ENCODE measurements around the gene NEU2. TPM values are rescaled to one million over a fixed set of nuclear protein-coding genes. Genes with fewer than 3 reads are reported as not detected.

Gene NEU2
- total and polyA plus RNA-seq, 2 of the 13 experiments (the other 11 are each of a cell fraction or from before 2014, with no cell fraction given) = not detected

DNA sequence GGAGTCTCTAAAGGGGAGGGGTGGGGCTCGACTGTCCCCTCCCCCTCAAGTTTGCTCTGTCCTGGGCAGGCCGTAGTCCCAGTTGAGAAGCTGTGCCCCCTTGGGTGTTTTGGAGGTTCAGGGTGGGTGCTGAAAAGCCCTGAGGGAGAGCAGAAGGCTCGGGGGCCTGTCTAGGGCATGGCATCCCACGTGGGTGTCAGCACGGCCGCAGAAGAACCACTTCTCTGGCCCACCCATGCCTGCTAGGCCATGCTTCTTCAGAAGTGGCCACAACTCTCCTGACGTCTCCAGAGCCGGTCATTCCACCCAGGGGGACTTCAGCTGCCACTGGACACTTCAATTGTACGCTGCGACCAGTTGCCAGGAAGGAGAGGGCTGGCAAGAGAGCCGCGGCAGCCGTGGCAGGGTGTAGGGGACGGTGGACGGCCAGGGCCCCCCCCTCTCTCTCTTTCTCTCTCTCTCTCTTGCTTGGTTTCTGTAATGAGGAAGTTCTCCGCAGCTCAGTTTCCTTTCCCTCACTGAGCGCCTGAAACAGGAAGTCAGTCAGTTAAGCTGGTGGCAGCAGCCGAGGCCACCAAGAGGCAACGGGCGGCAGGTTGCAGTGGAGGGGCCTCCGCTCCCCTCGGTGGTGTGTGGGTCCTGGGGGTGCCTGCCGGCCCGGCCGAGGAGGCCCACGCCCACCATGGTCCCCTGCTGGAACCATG is 27.5 kb downstream of the NEU2 start, which contains the start of gene INPP5D (continued):
- TF ChIP-seq, protein P1, sequence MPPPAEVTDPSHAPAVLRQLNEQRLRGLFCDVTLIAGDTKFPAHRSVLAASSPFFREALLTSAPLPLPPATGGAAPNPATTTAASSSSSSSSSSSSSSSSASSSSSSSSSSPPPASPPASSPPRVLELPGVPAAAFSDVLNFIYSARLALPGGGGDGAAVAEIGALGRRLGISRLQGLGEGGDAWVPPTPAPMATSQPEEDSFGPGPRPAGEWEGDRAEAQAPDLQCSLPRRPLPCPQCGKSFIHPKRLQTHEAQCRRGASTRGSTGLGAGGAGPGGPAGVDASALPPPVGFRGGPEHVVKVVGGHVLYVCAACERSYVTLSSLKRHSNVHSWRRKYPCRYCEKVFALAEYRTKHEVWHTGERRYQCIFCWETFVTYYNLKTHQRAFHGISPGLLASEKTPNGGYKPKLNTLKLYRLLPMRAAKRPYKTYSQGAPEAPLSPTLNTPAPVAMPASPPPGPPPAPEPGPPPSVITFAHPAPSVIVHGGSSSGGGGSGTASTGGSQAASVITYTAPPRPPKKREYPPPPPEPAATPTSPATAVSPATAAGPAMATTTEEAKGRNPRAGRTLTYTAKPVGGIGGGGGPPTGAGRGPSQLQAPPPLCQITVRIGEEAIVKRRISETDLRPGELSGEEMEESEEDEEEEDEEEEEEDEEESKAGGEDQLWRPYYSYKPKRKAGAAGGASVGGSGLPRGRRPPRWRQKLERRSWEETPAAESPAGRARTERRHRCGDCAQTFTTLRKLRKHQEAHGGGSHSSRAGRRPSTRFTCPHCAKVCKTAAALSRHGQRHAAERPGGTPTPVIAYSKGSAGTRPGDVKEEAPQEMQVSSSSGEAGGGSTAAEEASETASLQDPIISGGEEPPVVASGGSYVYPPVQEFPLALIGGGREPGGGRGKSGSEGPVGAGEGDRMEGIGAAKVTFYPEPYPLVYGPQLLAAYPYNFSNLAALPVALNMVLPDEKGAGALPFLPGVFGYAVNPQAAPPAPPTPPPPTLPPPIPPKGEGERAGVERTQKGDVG (CRISPR knock-in tag; IDR thresholded peaks at IDR 0.05; ENCODE audit: borderline replicate concordance) = no peak; the same call in 1 of the 2 replicates
- TF ChIP-seq, protein P2, sequence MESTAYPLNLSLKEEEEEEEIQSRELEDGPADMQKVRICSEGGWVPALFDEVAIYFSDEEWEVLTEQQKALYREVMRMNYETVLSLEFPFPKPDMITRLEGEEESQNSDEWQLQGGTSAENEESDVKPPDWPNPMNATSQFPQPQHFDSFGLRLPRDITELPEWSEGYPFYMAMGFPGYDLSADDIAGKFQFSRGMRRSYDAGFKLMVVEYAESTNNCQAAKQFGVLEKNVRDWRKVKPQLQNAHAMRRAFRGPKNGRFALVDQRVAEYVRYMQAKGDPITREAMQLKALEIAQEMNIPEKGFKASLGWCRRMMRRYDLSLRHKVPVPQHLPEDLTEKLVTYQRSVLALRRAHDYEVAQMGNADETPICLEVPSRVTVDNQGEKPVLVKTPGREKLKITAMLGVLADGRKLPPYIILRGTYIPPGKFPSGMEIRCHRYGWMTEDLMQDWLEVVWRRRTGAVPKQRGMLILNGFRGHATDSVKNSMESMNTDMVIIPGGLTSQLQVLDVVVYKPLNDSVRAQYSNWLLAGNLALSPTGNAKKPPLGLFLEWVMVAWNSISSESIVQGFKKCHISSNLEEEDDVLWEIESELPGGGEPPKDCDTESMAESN (CRISPR knock-in tag; conservative IDR thresholded peaks at IDR 0.05) = no peak; the same call in 1 of the 2 replicates
- TF ChIP-seq KLF9 (CRISPR knock-in tag; IDR thresholded peaks at IDR 0.05; ENCODE audit: low read depth) (no peak; the same call in 1 of the 2 replicates), ZNF180 (CRISPR knock-in tag; IDR thresholded peaks at IDR 0.05; ENCODE audit: borderline replicate concordance, low read depth) (peak; percentile 40; the same call in 1 of the 2 replicates), ZNF432 (CRISPR knock-in tag; IDR thresholded peaks at IDR 0.05; ENCODE audit: borderline replicate concordance) (no peak), ZNF850 (CRISPR knock-in tag; conservative IDR thresholded peaks at IDR 0.05) (0 out of 2 replicates have a peak, but pooled peaks have one; percentile 6), HMG20B (CRISPR knock-in tag; conservative IDR thresholded peaks at IDR 0.05) (no peak; the same call in 1 of the 2 replicates), JUN (CRISPR knock-in tag; IDR thresholded peaks at IDR 0.05) (no peak), ZNF264 (CRISPR knock-in tag; IDR thresholded peaks at IDR 0.05) (0 out of 2 replicates have a peak, but pooled peaks have one; percentile 51), ZNF556 (CRISPR knock-in tag; IDR thresholded peaks at IDR 0.05; ENCODE audit: borderline replicate concordance) (no peak)
- TF ChIP-seq, protein P3, sequence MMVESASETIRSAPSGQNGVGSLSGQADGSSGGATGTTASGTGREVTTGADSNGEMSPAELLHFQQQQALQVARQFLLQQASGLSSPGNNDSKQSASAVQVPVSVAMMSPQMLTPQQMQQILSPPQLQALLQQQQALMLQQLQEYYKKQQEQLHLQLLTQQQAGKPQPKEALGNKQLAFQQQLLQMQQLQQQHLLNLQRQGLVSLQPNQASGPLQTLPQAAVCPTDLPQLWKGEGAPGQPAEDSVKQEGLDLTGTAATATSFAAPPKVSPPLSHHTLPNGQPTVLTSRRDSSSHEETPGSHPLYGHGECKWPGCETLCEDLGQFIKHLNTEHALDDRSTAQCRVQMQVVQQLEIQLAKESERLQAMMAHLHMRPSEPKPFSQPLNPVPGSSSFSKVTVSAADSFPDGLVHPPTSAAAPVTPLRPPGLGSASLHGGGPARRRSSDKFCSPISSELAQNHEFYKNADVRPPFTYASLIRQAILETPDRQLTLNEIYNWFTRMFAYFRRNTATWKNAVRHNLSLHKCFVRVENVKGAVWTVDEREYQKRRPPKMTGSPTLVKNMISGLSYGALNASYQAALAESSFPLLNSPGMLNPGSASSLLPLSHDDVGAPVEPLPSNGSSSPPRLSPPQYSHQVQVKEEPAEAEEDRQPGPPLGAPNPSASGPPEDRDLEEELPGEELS (CRISPR knock-in tag; IDR thresholded peaks at IDR 0.05) = 0 out of 2 replicates have a peak, but pooled peaks have one; percentile 2
- TF ChIP-seq, protein P4, sequence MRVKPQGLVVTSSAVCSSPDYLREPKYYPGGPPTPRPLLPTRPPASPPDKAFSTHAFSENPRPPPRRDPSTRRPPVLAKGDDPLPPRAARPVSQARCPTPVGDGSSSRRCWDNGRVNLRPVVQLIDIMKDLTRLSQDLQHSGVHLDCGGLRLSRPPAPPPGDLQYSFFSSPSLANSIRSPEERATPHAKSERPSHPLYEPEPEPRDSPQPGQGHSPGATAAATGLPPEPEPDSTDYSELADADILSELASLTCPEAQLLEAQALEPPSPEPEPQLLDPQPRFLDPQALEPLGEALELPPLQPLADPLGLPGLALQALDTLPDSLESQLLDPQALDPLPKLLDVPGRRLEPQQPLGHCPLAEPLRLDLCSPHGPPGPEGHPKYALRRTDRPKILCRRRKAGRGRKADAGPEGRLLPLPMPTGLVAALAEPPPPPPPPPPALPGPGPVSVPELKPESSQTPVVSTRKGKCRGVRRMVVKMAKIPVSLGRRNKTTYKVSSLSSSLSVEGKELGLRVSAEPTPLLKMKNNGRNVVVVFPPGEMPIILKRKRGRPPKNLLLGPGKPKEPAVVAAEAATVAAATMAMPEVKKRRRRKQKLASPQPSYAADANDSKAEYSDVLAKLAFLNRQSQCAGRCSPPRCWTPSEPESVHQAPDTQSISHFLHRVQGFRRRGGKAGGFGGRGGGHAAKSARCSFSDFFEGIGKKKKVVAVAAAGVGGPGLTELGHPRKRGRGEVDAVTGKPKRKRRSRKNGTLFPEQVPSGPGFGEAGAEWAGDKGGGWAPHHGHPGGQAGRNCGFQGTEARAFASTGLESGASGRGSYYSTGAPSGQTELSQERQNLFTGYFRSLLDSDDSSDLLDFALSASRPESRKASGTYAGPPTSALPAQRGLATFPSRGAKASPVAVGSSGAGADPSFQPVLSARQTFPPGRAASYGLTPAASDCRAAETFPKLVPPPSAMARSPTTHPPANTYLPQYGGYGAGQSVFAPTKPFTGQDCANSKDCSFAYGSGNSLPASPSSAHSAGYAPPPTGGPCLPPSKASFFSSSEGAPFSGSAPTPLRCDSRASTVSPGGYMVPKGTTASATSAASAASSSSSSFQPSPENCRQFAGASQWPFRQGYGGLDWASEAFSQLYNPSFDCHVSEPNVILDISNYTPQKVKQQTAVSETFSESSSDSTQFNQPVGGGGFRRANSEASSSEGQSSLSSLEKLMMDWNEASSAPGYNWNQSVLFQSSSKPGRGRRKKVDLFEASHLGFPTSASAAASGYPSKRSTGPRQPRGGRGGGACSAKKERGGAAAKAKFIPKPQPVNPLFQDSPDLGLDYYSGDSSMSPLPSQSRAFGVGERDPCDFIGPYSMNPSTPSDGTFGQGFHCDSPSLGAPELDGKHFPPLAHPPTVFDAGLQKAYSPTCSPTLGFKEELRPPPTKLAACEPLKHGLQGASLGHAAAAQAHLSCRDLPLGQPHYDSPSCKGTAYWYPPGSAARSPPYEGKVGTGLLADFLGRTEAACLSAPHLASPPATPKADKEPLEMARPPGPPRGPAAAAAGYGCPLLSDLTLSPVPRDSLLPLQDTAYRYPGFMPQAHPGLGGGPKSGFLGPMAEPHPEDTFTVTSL (CRISPR knock-in tag; IDR thresholded peaks at IDR 0.05; ENCODE audit: borderline replicate concordance) = peak; percentile 60; the same call in 1 of the 2 replicates
- TF ChIP-seq, protein P5, sequence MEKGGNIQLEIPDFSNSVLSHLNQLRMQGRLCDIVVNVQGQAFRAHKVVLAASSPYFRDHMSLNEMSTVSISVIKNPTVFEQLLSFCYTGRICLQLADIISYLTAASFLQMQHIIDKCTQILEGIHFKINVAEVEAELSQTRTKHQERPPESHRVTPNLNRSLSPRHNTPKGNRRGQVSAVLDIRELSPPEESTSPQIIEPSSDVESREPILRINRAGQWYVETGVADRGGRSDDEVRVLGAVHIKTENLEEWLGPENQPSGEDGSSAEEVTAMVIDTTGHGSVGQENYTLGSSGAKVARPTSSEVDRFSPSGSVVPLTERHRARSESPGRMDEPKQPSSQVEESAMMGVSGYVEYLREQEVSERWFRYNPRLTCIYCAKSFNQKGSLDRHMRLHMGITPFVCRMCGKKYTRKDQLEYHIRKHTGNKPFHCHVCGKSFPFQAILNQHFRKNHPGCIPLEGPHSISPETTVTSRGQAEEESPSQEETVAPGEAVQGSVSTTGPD (CRISPR knock-in tag; IDR thresholded peaks at IDR 0.05) = peak; percentile 18; the same call in 1 of the 2 replicates

Measured in HepG2 (cell line).